ENCODE measurements around the gene PPP1R15B.
"Not testable (repeated sequence)": the region's sequence is repeated elsewhere in the genome, so short reads cannot be mapped to it uniquely, and the experiment has no call there.

PPP1R15B gene

DNA sequence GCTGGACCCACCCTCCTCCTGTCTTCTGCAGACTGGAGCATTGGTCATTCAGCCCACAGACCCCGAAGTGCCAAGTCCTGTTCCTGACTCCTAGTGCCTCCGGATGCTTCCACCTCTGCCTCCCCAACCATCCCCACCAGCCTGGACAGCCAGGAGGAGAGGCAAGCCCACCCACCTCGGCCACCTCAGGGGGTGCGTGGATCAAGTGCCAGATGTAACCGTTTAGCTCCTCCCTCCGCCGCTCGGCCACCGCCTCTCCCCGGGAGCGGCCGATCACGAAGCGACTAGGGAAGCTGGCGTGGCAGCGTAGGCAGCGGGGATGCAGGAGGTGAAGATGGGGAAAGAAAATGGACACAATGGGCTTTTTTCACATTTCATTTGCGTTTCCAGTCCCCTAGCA lies 18.1 kb upstream of the PPP1R15B start:
- peaks cover 69% of the 10 kb centered on the region for H3K36me3 Mint-ChIP-seq (ENCODE audit: low read depth)
- no peak overlapping the region for H3K4me3 Mint-ChIP-seq
- H3K27me3 Mint-ChIP-seq (ENCODE audit: low read depth, poor library complexity) = no peaks in the 10 kb centered on the region
- TF ChIP-seq, protein P1, sequence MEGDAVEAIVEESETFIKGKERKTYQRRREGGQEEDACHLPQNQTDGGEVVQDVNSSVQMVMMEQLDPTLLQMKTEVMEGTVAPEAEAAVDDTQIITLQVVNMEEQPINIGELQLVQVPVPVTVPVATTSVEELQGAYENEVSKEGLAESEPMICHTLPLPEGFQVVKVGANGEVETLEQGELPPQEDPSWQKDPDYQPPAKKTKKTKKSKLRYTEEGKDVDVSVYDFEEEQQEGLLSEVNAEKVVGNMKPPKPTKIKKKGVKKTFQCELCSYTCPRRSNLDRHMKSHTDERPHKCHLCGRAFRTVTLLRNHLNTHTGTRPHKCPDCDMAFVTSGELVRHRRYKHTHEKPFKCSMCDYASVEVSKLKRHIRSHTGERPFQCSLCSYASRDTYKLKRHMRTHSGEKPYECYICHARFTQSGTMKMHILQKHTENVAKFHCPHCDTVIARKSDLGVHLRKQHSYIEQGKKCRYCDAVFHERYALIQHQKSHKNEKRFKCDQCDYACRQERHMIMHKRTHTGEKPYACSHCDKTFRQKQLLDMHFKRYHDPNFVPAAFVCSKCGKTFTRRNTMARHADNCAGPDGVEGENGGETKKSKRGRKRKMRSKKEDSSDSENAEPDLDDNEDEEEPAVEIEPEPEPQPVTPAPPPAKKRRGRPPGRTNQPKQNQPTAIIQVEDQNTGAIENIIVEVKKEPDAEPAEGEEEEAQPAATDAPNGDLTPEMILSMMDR (IDR thresholded peaks at IDR 0.05) = no peak
- no peaks in the 10 kb centered on the region for H3K9me3 Mint-ChIP-seq
- no peak for DNase-seq
- H3K27ac Mint-ChIP-seq = no peak overlapping the region
- peaks cover 5% of the 10 kb centered on the region for H3K4me1 Mint-ChIP-seq

GRCh38 chr1:204426971-204427701 lies 15.5 kb upstream of the PPP1R15B start:
- no peak for DNase-seq
- peaks cover 56% of the 10 kb centered on the region for H3K36me3 Mint-ChIP-seq (ENCODE audit: low read depth)
- no peaks in the 10 kb centered on the region for H3K9me3 Mint-ChIP-seq
- H3K4me3 Mint-ChIP-seq = no peak overlapping the region
- H3K27ac Mint-ChIP-seq = no peak overlapping the region
- H3K27me3 Mint-ChIP-seq (ENCODE audit: low read depth, poor library complexity) = no peaks in the 10 kb centered on the region
- TF ChIP-seq, protein P1 (IDR thresholded peaks at IDR 0.05) = no peak
- peaks cover 5% of the 10 kb centered on the region for H3K4me1 Mint-ChIP-seq

DNA sequence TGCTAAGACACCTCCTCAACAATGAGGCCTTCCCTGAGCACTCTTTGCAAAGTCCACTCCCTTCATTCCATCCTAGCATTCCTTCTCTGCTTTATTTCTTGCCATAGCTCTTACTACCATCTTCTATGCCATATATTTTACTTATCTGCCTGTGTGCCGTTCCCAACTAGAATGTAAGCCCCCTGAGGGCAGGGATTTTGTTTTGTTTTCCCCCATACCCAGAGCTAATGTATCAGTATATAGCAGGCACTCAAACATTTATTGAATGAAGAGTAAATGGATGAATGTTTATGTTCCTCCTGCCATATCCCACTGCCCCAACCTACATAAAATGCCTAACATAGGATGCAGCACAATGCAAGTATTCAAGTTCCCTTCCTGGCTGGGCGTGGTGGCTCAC lies 14.9 kb upstream of the PPP1R15B start:
- no peak for DNase-seq
- TF ChIP-seq, protein P1 (IDR thresholded peaks at IDR 0.05) = no peak
- peaks cover 4% of the 10 kb centered on the region for H3K4me1 Mint-ChIP-seq
- no peak overlapping the region for H3K27ac Mint-ChIP-seq
- peaks cover 51% of the 10 kb centered on the region for H3K36me3 Mint-ChIP-seq (ENCODE audit: low read depth)
- no peaks in the 10 kb centered on the region for H3K9me3 Mint-ChIP-seq
- H3K27me3 Mint-ChIP-seq (ENCODE audit: low read depth, poor library complexity) = no peaks in the 10 kb centered on the region
- no peak overlapping the region for H3K4me3 Mint-ChIP-seq

- H3K27ac Mint-ChIP-seq = no peak overlapping the region
- H3K27me3 Mint-ChIP-seq (ENCODE audit: low read depth, poor library complexity) = no peaks in the 10 kb centered on the region
- no peak for DNase-seq
- peaks cover 50% of the 10 kb centered on the region for H3K36me3 Mint-ChIP-seq (ENCODE audit: low read depth)
- no peaks in the 10 kb centered on the region for H3K9me3 Mint-ChIP-seq
- H3K4me3 Mint-ChIP-seq = no peak overlapping the region
- TF ChIP-seq, protein P1 (IDR thresholded peaks at IDR 0.05) = no peak
- H3K4me1 Mint-ChIP-seq = peaks cover under 1% of the 10 kb centered on the region
These were observed 14.4 kb upstream of the PPP1R15B start for GRCh38 chr1:204426035-204426436.

GRCh38 chr1:204424621-204425020 lies 13.0 kb upstream of the PPP1R15B start:
- DNase-seq = no peak
- no peak overlapping the region for H3K4me3 Mint-ChIP-seq
- H3K4me1 Mint-ChIP-seq = peaks cover 13% of the 10 kb centered on the region
- no peaks in the 10 kb centered on the region for H3K9me3 Mint-ChIP-seq
- H3K36me3 Mint-ChIP-seq (ENCODE audit: low read depth) = peaks cover 56% of the 10 kb centered on the region
- H3K27me3 Mint-ChIP-seq (ENCODE audit: low read depth, poor library complexity) = no peaks in the 10 kb centered on the region
- TF ChIP-seq, protein P1 (IDR thresholded peaks at IDR 0.05) = no peak
- H3K27ac Mint-ChIP-seq = no peak overlapping the region

- DNase-seq; H3K9me3 Mint-ChIP-seq; H3K4me3 Mint-ChIP-seq; H3K27me3 Mint-ChIP-seq (ENCODE audit: low read depth, poor library complexity); H3K27ac Mint-ChIP-seq: not testable (repeated sequence)
- Mint-ChIP-seq H3K4me1 (peaks cover 34% of the 10 kb centered on the region), H3K36me3 (ENCODE audit: low read depth) (peaks cover 52% of the 10 kb centered on the region)
These were observed 10.6 kb upstream of the PPP1R15B start for GRCh38 chr1:204422061-204422705.

Data from nephron progenitor cell (in vitro differentiated cells).